GM23248 (cell line): ENCODE measurements around the gene TP53TG5. TPM values are rescaled to one million over a fixed set of nuclear protein-coding genes. Genes with fewer than 3 reads are reported as not detected.

Experiments used
- DNase-seq: peaks from one replicate; pipeline ENCODE4 v3.0.0-alpha.2; 2015
- H2AFZ ChIP-seq: fragments of 200-600 bp; sonication (generic); 2 replicates; pipeline ENCODE4 v1.6.1; 2016; ENCODE audit warnings: antibody characterized with exemption
- H3F3A ChIP-seq: fragments of 200-600 bp; sonication (generic); 2 replicates; pipeline ENCODE4 v1.6.1; 2016; ENCODE audit warnings: mild to moderate bottlenecking, antibody characterized with exemption, mixed run types; ENCODE audit not compliant: insufficient read depth
- H3K27ac ChIP-seq: fragments of 200-600 bp; sonication (generic); 2 replicates; pipeline ENCODE4 v1.5.1; 2016; ENCODE audit warnings: mild to moderate bottlenecking
- H3K27me3 ChIP-seq: fragments of 200-600 bp; sonication (generic); replicated peaks from 2 replicates; pipeline ENCODE4 v1.6.1; 2016; ENCODE audit warnings: mild to moderate bottlenecking; ENCODE audit not compliant: insufficient read depth
- H3K36me3 ChIP-seq: fragments of 200-600 bp; sonication (generic); 2 replicates; pipeline ENCODE4 v1.6.1; 2016; ENCODE audit warnings: low read depth, mild to moderate bottlenecking
- H3K4me1 ChIP-seq: fragments of 200-600 bp; sonication (generic); 2 replicates; pipeline ENCODE4 v1.6.1; 2016; ENCODE audit warnings: mild to moderate bottlenecking; ENCODE audit not compliant: insufficient read depth
- H3K4me2 ChIP-seq: fragments of 200-600 bp; sonication (generic); one replicate; pipeline ENCODE4 v1.6.1; 2016; ENCODE audit warnings: mild to moderate bottlenecking; ENCODE audit not compliant: unreplicated experiment
- H3K4me3 ChIP-seq: fragments of 200-600 bp; sonication (generic); 2 replicates; pipeline ENCODE4 v1.5.1; 2016; ENCODE audit warnings: mild to moderate bottlenecking
- H3K79me2 ChIP-seq: fragments of 200-600 bp; sonication (generic); 2 replicates; pipeline ENCODE4 v1.6.1; 2016; ENCODE audit warnings: mild to moderate bottlenecking; ENCODE audit not compliant: insufficient read depth
- H3K9ac ChIP-seq: fragments of 200-600 bp; sonication (generic); 2 replicates; pipeline ENCODE4 v1.6.1; 2016; ENCODE audit warnings: mild to moderate bottlenecking
- H3K9me2 ChIP-seq: fragments of 200-600 bp; sonication (generic); 2 replicates; pipeline ENCODE4 v1.6.1; 2016; ENCODE audit warnings: mixed run types, mild to moderate bottlenecking, moderate library complexity; ENCODE audit not compliant: insufficient read depth
- H3K9me3 ChIP-seq: fragments of 200-600 bp; sonication (generic); one replicate; pipeline ENCODE4 v1.6.1; 2017; ENCODE audit warnings: low read depth
- H4K20me1 ChIP-seq: fragments of 200-600 bp; sonication (generic); 2 replicates; pipeline ENCODE4 v1.6.0; 2016; ENCODE audit not compliant: insufficient read depth
- EZH2 ChIP-seq: fragments of 200-600 bp; sonication (generic); IDR thresholded peaks from 2 replicates; pipeline ENCODE4 v1.6.1; 2018; ENCODE audit warnings: antibody characterized with exemption, mild to moderate bottlenecking; ENCODE audit not compliant: insufficient read depth, poor library complexity, severe bottlenecking
- EZH2phosphoT487 ChIP-seq: fragments of 200-600 bp; sonication (generic); IDR thresholded peaks from 2 replicates; pipeline ENCODE4 v1.6.1; 2018; ENCODE audit warnings: antibody characterized with exemption, moderate library complexity, mild to moderate bottlenecking, low read depth; ENCODE audit not compliant: insufficient read depth
- WGBS, 2 experiments: methylation state at CpG; one replicate each; pipeline ENCODE4 v1.1.6; 2015 to 2017; ENCODE audit warnings: low lambda C conversion rate in 2 of 2, low coverage in 1 of 2; ENCODE audit errors: missing lambda C conversion rate in 2 of 2; 5-methylcytosine and 5-hydroxymethylcytosine counted together
- in situ Hi-C: fragments of 300-500 bp; cut with MboI; formaldehyde crosslinking; loops from 2 replicates; pipeline ENCODE4 v1.15.0; 2020
- polyA plus RNA-seq: library from polyadenylated mRNA; unstranded; fragments of >200 nt; fragmentation: Nextera tagmentation; extraction: Ambion mirVana; gene quantifications from 2 replicates; pipeline ENCODE4 v1.2.1, GENCODE V29; 2016
- total RNA-seq: library from RNA; depleted of rRNA; stranded (reverse); fragments of >200 nt; shearing (Covaris generic); gene quantifications from 2 replicates; pipeline ENCODE4 v1.2.3, GENCODE V29; 2014

Gene TP53TG5
- total and polyA plus RNA-seq, 2 experiments from 2014 or later: 0.55 TPM; not detected in 1

GRCh38 chr20:45394221-45395113, 16.3 kb upstream of the TP53TG5 start:
- Histone ChIP-seq H3K9ac (no peak overlapping the region), H3K27me3 (no peaks in the 10 kb centered on the region), H3K27ac (no peak overlapping the region), H3F3A (no peaks in the 10 kb centered on the region), H4K20me1 (no peaks in the 10 kb centered on the region), H3K4me2 (no peak overlapping the region), H3K9me3 (no peaks in the 10 kb centered on the region), H3K79me2 (no peaks in the 10 kb centered on the region), H3K36me3 (no peaks in the 10 kb centered on the region), H3K9me2 (no peaks in the 10 kb centered on the region), H2AFZ (no peak overlapping the region), H3K4me1 (no peaks in the 10 kb centered on the region), H3K4me3 (no peak overlapping the region)
- no peak for DNase-seq
- 75 to 81% methylated on average over 21 of the region's 21 CpGs for WGBS, 2 experiments
- in situ Hi-C loops: no loop called here
- TF ChIP-seq EZH2phosphoT487 (no peak), EZH2 (no peak)

GRCh38 chr20:45392733-45393132, 14.6 kb upstream of the TP53TG5 start:
- no peak overlapping the region for H3K9ac ChIP-seq
- H4K20me1 ChIP-seq: no peaks in the 10 kb centered on the region
- in situ Hi-C loops: no loop called here
- no peak for DNase-seq
- no peak overlapping the region for H2AFZ ChIP-seq
- H3K27ac ChIP-seq: no peak overlapping the region
- no peak overlapping the region for H3K4me3 ChIP-seq
- H3K36me3 ChIP-seq: no peaks in the 10 kb centered on the region
- WGBS, 2 experiments: 93 to 98% methylated on average over 3 of the region's 3 CpGs
- no peaks in the 10 kb centered on the region for H3K27me3 ChIP-seq
- no peak for TF ChIP-seq EZH2
- TF ChIP-seq EZH2phosphoT487: no peak
- H3K9me2 ChIP-seq: no peaks in the 10 kb centered on the region
- no peaks in the 10 kb centered on the region for H3K4me1 ChIP-seq
- no peaks in the 10 kb centered on the region for H3K79me2 ChIP-seq
- H3F3A ChIP-seq: no peaks in the 10 kb centered on the region
- no peak overlapping the region for H3K4me2 ChIP-seq
- no peaks in the 10 kb centered on the region for H3K9me3 ChIP-seq

GRCh38 chr20:45391559-45391958, 13.4 kb upstream of the TP53TG5 start:
- Histone ChIP-seq H3K79me2 (no peaks in the 10 kb centered on the region), H3K36me3 (no peaks in the 10 kb centered on the region), H2AFZ (no peak overlapping the region), H3K9me3 (no peaks in the 10 kb centered on the region), H3K27ac (no peak overlapping the region), H3K4me1 (no peaks in the 10 kb centered on the region), H3K9ac (no peak overlapping the region), H3K9me2 (no peaks in the 10 kb centered on the region), H3K4me2 (no peak overlapping the region), H3F3A (no peaks in the 10 kb centered on the region), H4K20me1 (no peaks in the 10 kb centered on the region), H3K4me3 (no peak overlapping the region), H3K27me3 (no peaks in the 10 kb centered on the region)
- 46 to 53% methylated on average over 2 of the region's 2 CpGs for WGBS, 2 experiments
- DNase-seq: no peak
- in situ Hi-C loops: no loop called here
- TF ChIP-seq EZH2 (no peak), EZH2phosphoT487 (no peak)

- Histone ChIP-seq H3K36me3 (no peaks in the 10 kb centered on the region), H3K79me2 (no peaks in the 10 kb centered on the region), H4K20me1 (no peaks in the 10 kb centered on the region), H3K27ac (no peak overlapping the region), H3K4me2 (no peak overlapping the region), H3K4me1 (no peaks in the 10 kb centered on the region), H3K27me3 (no peaks in the 10 kb centered on the region), H3K4me3 (no peak overlapping the region), H3K9me3 (no peaks in the 10 kb centered on the region), H2AFZ (no peak overlapping the region), H3F3A (no peaks in the 10 kb centered on the region), H3K9me2 (no peaks in the 10 kb centered on the region), H3K9ac (no peak overlapping the region)
- in situ Hi-C loops: no loop called here
- no peak for TF ChIP-seq EZH2
- no peak for TF ChIP-seq EZH2phosphoT487
- WGBS, 2 experiments: 93 to 98% methylated on average over 2 of the region's 2 CpGs
- DNase-seq: no peak
These were observed 12.8 kb upstream of the TP53TG5 start for GRCh38 chr20:45390931-45391330.
